ENCODE data around the gene MTTP.
"Not testable (repeated sequence)": the region's sequence is repeated elsewhere in the genome, so short reads cannot be mapped to it uniquely, and the experiment has no call there.

Gene MTTP

DNA sequence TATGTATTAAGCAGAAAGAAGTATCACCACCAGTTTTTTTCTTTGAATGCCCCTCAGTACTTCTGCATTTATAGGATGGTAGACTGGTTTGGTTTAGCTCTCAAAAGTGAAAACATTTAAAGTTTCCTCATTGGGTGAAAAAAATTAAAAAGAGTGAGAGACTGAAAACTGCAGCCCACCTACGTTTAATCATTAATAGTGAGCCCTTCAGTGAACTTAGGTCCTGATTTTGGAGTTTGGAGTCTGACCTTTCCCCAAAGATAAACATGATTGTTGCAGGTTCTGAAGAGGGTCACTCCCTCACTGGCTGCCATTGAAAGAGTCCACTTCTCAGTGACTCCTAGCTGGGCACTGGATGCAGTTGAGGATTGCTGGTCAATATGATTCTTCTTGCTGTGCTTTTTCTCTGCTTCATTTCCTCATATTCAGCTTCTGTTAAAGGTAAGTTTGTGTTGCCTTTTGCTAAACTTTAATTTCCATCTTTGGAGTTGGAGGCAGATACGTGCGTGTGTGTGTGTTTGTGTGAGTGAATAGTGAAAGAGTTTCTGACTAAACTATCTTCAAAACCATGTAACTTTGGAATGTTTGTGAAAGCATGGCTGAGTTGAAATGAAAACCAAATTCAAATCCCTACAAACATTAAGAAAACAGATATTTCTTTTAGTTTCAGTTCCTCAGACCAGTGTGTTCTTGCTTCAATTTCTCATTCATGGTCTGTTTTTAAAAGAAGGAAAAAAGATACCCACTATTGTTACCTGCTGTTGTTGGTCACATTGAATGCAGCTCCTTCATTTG lies at the start of gene MTTP:
Gene MTTP (plus strand): TSS at position 295 of the 795 bp plus-strand sequence. CDS start 86 bp downstream, at position 381.
- DNase-seq = no peak

DNA sequence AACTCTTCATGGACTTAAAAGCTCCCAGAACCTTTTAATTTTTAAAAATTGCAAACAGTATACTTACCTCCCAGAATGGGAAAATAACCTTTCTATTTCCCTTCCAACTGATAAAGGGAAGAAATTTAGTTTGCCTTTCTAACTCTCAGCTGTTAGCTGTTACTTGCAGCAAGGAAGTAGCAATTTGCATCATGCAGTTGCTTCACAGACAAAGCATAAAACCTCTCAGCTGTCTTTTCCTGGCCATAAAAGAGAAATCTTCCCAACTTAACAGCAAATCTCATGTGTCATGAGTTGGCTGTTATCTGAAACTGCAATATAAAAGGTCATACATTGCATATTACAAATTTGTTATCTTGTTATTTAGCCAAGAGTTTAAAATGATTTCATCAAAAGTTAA lies 45.4 kb upstream of the MTTP start:
- peak in 1 of 2 experiments; percentile 1 for DNase-seq

DNA sequence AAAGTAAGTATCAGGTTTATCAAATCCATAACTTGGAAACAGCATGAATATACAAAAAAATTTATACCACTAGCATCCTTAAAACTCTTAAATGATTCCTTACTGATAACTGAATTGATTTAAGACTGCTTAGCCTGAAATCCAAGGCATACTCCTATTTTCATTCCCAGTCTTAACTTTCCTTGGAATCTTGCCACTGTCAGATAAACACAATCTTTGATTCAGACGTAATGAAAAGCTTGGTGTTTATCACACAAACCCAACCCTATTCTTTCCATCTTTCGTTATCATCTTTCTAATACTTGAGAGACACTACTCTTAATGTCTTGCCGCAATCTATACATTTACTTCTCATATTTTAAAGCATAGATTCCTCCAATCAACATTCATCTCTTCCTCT lies 44.7 kb upstream of the MTTP start:
- no peak for DNase-seq

DNA sequence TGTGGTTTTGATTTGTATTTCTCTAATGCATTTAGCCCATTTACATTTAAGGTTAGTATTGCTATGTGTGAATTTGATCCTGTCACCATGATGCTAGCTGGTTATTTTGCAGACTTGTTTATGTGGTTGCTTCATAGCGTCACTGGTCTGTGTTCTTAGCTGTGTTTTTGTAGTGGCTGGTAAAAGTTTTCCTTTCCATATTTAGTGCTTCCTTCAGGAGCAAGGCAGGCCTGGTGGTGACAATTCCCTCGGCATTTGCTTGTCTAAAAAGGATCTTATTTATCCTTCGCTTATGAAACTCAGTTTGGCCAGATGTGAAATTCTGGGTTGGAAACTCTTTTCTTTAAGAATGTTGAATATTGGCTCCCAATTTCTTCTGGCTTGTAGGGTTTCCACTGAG lies 39.9 kb upstream of the MTTP start:
- not testable (repeated sequence) for DNase-seq

DNA sequence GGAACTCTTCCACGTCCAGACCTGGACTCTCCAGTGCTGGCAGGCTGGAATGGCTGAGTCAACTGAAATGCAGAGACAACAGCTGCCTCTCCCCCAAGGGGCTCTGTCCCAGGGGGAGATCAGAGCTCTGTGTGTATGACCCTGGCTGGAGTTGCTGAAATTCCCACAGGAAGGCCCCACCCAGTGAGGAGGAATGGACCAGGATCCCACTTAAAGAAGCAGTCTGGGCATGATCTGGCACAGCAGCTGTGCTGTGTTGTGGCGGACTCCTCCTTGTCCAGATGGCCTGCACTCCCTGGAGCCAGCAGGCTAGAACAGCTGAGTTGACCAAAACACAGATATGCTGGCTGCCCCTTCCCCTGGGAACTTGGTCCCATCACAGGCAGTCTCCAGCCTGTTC lies 38.4 kb upstream of the MTTP start:
- DNase-seq = no peak

DNA sequence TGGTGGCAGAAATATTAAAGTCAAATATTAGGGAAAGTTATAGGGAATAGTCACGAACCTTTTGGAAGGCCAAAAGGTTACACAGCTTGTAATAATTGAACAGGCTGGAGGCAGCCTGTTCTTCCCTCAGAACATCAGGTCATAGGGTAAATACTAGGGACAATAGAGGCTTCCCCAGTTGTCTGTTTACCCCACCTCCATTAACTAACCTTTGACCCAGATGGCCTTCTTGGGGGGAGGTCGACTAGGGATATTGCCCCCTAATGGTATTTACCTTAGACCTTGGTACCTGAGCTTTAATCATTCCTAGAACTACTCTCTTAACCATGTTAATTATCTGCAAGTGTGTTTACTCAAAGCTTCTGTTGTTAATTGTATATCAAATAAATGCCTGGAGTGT lies 37.8 kb upstream of the MTTP start:
- DNase-seq = no peak

DNA sequence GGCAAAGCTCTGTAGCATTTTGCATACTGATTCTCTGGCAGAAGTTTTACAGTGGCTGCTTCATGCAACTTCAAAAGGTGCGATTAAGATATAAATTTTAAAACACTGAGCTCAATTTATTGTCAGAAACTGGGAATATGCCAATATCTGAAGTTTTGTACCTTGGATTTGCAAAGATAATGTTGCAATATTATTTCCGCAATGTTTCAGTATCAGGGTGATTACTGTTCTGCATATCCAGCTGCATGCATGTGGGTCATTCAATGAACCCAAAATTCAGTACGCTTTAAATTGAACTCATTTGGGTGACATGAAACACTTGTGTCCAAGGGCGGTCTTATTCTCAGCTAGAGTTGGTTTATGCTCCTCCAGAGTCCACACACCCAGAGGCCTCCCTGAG lies 37.0 kb upstream of the MTTP start:
- no peak for DNase-seq

DNA sequence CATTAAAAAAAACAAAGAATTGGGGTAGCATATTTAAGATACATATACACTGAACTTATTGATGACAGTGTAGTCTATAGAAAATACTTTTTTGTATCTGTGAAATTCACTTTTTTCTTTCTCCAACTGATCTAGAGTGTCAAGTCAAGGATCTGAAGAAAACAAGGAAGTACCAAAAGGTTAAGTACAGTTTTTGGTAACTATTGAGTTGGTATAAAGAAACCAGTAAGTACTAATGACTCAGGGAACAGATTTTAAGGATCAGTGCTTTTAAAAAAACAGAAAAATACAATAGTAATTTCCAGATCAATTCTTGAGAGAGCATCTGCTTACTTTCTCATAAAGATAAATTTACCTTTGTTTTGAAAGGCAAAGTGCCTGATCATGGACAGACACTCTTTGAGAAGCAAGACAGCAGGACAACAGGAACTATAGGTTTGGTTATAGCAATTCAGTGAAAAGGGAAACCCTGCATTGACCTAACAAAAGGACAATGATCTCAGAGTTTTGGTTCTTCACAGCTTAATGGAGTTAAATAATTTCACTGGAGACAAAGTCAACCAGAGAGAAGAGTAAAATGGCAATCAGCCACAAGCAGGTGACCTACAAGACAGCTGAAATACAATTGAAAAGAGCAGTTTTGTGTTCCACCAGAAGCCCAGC lies 34.2 kb upstream of the MTTP start:
- DNase-seq = no peak

DNA sequence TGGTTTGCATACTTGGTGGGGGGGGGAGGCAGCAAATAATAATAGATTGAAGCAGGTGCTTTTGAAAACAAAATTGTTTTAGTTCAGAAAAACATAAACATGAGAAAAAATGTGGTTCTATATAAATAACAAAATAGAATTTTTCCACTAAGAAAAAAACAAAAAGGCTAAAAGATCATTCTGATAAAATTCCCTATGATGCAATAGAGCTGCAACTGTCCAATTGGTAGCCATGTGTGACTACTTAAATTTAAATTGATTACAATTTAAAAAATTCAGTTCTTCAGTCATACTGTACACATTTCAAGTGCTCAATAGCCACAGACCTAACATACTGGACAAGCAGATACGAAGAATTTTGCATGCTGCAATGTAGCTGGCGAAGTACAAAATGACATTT lies 21.8 kb upstream of the MTTP start:
- DNase-seq = no peak

DNA sequence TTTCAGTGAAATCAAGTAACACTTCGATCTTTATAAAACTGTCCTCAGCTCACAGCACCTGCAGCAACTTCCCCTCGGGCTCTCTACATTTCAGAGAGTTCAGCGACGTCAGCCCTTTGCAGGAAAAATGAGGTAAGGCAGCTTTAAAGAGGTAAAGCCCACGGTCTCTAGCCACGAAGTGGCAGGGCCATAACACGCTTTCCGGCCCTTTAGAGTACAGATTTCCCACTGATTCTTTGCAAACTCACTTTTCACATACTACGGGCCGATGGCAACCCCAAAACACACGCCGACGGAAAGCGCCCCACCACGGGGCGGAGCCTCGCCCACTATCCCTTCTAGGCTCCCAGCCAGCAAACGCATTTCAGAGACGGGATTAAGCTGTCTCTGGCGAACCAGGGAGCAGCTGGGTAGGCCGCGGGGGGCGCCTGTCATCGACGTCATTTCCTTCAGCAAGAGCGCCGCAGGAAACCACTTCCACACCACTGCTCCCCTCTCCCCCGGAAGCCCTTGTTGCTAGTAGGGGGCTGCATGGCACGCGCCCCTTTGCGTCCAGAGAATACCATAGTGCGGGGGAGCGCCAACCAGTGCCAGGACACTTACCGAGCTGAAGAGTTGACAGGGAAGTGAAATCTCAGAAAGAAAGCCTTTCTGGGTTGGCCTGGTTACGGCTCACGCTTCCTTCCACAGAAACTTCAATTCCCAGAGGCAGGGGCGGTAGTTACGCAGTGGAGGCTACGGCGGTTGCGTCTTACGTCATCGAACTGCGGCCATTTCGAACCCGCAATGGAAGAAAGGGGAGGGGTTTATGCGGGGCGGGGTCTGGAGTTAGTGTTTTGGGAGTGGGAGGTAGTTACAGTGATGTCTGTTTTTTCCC lies 11.1 kb upstream of the MTTP start, which contains the start of gene TRMT10A:
Gene TRMT10A (minus strand): TSS at position 730 of the 877 bp plus-strand sequence. CDS start 4,701 bp downstream, outside the sequence.
- peak; percentile 91 to 94 for DNase-seq

DNA sequence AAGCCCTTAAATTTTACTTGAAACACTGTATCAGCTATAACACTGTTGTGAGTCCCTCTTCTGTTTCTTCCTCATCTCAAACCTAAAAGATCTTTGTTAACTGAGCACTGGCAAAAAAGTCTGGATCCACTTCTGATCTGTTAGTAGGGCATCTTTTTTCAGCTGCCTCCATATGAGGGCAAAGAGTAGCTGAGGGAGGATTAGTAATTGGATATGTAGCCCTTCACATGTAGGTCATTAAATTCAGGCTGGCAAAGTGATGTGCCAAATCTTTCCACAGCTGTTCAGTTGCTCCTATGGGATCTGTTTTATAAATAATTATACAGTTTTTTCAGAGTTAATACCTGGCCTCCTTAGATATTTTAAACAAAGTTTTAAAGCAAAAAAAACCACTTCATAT lies 9.7 kb upstream of the MTTP start:
- DNase-seq = no peak

DNA sequence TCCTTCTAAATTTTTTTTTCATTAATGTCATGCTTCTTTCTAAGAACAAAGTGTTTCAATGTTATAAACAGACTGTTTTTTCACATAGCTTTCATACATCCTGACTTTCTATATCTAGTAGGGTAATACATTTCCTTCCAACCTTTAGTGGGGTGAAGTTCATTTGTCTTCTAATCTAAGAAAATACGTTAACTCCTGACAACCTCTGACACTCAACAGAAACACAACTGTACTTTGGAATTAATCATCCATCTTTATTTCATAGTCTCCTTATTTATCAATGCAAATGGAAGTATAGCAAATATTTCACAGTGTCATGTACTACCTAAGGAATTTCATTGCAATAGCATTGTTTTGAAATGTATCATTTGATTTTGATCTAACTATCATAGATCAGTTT lies 2.7 kb upstream of the MTTP start:
- no peak for DNase-seq

DNA sequence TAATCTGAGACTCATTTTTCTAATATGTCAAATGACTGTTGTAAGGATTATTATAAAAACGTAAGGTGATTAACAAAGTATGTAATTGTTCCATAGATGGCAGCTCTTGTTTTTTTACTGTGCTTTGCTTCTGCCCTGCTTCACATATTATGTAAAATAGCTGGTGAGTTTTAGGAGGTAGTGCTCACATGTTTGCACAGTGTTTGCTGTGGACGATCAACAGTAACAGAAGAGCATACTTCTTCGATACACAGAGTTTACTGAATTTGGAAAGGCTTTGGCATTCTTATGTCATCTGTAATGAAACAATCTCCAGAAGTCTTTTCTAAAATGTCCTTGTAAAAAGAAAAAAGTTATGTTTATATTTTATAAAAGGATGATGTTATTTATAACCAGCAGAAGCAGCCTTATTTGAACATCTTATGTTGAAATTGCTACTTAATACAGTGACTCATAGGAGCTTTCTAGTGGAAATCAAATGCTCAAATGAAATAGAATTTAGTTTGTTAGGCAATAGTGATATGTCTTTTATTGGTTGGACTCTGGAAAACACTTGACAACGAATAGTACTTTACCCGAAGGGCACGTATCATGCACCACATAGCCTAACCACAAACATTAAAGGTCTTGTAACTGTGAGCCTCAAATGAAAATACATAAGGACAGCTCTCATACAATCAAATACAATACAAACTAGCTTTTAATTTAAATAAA lies 1.9 kb upstream of the MTTP start:
- DNase-seq = peak; percentile 13 to 54

DNA sequence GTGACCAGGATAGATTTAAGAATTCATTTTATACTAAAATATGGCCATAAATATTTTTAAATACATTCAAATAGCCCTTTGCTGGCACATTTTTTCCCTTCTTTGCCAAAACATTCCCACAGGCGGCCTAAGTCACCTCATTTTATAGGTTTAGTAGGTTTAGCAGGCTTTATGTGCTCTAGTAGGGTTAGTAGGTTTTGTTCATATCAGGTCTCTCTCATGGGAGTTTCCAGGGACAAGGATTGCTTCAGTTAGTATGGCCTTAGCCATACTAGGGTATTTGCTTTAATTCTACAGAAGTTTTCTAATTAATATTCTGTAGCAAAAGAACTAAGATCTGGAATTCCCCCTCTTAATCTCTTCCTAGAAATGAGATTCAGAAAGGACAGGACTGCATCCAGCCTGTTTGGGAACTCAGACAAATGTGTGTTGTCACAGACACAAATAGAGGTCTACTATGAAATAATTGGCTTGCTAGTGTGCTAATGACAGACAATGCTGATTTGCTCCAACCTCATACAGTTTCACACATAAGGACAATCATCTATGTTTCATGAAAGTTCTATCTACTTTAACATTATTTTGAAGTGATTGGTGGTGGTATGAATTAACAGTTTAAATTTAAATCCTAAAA lies 772 bp upstream of the MTTP start:
- DNase-seq = no peak

DNA sequence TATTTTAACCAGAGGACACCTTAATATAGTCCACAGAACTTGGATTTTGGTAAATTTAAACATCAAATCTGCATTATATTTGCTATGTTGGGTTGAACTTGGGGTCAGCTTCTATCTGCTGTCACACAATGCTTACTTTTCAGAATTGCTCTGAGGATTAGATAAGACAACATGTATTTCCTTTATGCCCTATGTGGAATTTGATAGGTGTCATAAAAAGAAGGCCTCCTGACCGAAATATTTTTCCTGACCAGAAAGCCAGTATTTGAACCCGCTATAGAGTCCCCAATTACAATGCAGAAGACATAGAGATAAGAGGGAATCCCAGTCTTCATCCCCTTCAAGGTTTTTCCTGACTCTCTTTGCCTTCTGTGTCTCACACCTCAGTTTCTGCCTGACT lies 4.1 kb downstream of the MTTP start:
- no peak for DNase-seq

DNA sequence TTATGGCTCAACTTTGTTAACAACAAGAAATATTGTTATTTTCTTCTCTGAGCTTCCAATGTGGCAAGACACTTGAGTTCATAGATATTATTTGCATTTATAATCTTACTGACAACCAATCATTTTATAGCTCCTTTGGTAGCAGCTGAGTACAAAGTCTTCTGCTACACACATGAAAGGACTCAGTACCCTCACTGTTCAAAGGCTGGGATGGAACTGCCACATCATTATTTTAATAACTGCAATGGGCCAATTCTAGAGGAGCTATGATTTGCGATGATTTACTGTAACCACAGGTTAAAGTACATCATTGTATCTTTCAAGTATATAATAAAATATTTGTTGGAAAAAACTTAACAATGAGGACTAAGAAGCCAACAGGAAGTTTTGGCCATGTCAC lies 10.9 kb downstream of the MTTP start:
- DNase-seq = no peak

DNA sequence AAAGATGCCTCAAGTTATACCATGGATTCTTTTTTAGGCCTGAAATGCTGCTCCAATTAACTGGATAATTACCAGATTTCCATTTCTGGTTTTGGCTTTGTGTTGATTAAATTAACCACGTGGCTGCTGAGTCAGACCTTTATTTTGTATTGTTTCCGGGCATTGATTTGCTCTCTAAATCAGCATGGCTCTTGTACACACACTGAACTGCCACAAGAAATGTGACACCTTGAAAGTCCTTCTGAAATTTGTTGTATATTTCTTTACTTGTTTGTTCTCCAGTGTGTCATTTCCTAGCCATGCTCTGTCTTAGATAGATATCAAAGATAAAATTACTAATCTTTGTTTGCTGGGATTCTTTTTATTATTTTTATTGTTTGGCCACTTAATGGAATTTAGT lies 11.7 kb downstream of the MTTP start:
- DNase-seq = no peak

DNA sequence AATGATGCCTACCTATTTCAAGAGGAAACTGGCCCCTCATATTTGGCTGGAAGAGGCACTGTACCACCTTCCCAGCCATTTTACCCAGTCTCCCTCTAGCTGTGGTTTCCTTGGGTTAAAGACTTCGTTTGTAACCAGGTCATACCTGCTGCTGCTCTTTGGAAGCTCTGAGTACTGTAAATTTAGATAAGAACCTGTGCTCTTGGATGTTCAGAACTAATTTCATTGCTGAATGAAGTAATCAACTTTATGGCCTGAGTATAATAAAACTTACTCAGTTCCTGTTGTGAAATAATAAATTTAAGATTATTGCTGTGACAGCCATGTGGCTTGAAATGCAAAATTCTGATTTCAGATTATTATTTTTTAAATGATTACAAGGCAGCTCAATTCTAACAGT lies 12.2 kb downstream of the MTTP start:
- no peak for DNase-seq

DNA sequence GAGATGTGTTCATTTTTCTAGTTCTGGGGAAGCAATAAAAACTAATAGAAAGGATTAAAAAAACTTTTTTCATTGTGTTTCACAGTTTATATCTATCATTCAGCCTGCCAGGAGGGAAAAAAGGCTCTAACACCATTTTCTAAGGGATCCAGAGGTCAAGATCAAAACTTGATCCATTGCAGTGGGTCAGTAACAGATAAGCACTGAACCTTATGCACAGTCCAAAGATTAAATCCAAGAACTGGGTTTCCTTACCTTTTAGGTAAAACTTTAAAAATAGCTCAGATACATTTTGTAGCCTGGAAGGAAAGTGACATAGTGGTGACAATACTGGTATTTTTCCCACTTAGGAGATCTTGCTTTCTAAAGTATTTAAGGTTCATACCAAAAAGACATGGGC lies 12.7 kb downstream of the MTTP start:
- DNase-seq = no peak

DNA sequence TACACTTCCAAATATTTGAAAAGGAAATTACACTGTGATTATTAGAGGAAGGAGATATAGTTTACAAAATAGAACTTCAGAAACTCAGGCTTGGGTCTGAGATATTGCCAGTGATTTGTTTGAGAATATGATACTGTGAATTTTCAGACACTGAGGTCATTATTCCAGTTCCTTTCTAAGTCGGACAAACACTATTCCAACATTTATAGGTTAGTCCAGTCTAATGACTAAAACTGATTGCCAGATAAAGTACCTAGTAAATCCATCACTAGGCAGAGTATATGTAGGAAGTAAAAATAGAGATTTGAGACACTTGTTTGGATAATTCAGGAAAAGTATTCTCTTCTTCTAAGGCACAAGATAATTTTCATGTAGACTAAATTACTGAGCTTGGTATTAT lies 13.2 kb downstream of the MTTP start:
- no peak for DNase-seq

DNA sequence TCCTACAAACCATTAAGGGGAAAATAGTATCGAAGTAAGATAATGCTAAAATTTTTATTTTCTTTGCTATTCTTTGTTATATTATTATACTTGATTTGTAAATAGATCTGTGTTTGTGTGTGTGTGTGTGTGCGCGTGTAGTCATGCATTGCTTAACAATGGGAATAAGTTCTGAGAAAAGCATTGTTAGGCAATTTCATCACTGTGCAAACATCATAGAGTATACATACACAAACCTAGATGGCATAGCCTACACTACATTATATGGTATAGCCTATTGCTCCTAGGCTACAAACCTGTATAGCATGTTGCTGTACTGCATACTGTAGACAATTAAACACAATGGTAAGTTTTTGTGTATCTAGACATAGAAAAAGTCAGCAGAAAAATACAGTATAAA lies 17.1 kb downstream of the MTTP start:
- DNase-seq = no peak

Measured in NCI-H526 (cell line).